HG02981 (cell line): Measurements from ENCODE around the gene DCP1A.
"Not testable (repeated sequence)": the region's sequence is repeated elsewhere in the genome, so short reads cannot be mapped to it uniquely, and the experiment has no call there.

Source experiments
- ATAC-seq: cut with Tn5 transposase; IDR thresholded peaks from one replicate; pipeline ENCODE4 v1.9.1; 2021; ENCODE audit warnings: mild to moderate bottlenecking, moderate library complexity; ENCODE audit not compliant: unreplicated experiment

Gene DCP1A

DNA sequence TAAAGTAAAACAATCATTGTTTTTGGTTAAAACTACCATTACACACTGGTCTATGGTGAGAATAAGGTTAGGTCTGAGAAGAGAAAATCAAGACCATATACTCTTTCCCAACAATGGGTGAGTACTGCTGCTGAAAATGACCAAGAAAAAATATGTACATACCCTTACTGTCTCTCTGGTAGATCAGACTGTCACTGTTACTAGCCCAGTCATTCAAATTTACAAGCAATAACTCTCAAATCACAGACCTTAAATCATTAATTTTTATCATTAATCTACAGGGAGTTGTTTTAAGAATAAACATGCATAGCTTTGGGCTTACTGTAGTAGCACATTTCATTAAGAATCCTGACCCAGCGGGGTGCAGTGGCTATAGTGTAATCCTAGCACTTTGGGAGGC is 17.4 kb downstream of the DCP1A start:
- no peak for ATAC-seq

DNA sequence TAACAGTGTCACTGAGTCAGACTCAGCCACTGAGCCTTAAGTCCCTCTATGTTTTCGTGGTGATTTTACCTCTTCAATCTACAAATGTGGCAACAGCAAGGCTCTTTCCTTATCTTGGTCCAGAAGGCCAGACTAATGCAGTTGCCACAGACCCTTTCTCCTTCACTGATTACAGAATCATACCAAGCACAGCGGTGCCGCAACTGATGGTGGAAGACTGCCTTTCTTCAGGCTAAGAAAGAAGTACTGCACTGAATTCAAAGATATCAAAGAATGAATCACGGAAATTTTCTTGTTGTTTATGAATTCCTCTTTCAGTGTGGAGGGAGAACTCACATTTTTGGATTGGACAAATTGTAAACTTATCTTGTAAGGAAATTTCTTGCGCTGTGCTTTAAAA is 18.6 kb downstream of the DCP1A start:
- no peak for ATAC-seq

DNA sequence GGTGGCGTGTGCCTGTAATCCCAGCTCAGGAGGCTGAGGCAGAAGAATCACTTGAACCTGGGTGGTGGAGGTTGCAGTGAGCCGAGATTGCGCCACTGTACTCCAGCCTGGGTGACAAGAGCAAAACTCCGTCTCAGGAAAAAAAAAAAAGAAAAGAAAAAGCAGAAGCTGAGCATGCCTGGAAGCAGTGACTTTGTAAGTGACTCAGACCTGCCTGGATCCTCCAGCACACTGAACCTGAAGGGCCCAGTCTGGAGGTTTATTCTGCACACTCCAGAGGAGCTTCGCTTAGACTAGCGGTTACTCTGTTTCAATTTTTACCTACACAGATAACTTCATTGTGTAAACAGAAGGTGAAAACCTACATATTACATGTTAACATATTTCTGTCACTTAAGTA is 19.4 kb downstream of the DCP1A start:
- not testable (repeated sequence) for ATAC-seq

DNA sequence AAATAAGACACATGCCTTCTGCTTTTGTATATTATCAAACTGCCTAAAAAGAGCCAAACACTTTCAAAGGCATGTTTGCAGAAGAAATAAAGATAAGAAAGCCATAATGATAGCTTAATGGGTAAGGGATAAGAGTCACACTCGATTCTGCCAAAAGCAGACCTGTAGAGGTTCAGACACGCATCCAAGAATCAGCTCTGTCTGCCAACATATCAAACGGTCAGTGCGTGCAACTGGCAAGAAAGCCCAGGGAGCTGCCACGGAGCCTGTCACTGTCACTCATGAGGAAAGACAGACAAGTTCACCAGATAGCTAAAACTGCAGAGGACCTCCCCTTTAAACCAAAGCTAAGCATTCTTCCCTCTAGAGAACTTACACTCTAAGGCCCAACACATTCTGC is 23.2 kb downstream of the DCP1A start:
- no peak for ATAC-seq

DNA sequence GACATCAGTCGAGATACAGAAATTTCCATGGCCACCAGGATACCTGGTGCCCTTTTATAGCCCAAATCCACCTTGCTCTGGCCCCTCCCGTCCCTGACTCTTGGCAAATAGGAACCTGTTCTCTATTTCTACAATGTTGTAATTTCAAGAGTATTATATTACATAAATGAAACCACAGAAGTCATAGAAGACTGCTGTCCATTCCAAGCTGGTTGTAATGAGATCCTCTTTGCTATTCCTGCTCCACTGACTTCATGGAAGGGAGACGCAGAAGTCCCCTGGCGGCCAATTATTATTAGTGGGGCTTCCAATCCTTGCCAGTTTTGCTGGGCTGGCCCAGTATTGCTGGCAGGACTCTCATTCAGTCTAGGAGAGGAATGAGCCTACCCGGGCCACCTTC is 26.6 kb downstream of the DCP1A start:
- ATAC-seq: no peak

DNA sequence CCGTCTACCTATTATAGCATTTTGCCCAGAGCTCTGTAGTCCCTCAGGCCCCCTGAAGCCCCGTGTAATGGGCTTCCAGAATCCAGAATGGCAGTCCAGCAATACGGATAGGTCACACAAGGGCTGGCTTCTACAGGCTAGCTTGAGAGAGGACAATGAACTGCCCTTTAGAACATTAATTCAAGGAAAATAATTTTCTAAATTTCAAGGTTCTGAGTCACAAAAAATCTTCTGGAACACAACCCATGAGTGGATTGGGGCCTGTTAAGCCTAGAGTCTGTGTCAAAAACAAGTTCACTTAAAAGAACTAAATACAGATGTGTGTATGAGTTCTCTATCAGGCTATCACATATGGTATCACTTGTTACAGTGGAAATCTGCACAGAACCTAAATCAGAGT is 28.8 kb downstream of the DCP1A start:
- no peak for ATAC-seq

DNA sequence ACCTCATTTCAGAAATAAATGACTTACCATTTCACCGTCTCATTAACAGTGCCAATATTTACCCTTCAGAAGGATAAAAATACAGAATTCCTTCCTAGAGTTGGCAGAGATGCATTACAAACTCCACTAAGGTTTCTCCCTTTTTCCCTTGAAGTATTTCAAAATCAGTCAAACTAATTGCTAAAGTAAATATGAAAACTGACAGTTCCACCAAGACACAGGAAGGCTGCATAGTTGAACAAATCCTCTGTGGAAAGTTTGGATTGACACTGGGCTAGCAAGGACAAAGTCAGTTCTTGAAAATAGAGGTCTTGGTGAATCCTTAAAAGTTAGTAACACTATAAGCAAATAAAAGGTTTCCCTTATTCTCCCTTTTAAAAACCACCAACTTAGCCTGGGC is 34.5 kb downstream of the DCP1A start:
- no peak for ATAC-seq

DNA sequence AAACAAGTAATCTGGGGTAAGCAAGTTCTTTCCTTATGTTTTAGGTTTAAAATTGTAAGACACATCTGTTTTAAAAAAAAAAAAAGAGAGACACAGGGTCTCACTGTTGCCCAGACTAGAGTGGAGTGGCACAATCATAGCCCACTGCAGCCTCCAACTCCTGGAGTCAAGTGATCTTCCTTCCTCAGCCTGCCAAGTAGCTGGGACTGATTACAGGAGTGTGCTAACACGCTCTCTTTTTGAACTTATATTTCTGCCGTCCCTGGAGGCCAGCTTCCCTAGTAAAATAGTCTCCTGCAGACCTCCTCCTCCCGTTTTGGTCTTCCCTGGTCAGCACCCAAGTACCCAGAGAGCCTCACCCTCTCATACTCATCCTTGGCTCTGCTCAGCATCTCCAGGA is 35.5 kb downstream of the DCP1A start:
- ATAC-seq: no peak

DNA sequence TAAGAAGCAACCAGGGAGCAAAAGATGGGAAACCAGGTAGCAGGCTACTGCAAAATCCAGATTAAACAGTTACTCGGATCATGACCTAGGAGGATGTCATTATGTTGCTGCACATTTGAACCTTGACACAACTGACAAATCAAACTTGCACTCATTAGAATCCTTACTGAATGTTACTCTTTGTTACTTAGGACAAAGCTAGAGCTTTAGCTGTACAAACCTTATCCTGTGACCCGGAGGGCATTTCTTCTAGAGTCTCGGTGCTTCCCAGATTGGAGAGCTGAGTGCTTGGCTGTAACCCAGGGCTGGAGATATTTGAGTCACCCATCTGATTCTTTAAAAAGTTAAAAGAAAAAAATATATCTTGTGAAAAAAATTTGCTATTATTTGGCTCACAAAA is 43.4 kb downstream of the DCP1A start:
- no peak for ATAC-seq

DNA sequence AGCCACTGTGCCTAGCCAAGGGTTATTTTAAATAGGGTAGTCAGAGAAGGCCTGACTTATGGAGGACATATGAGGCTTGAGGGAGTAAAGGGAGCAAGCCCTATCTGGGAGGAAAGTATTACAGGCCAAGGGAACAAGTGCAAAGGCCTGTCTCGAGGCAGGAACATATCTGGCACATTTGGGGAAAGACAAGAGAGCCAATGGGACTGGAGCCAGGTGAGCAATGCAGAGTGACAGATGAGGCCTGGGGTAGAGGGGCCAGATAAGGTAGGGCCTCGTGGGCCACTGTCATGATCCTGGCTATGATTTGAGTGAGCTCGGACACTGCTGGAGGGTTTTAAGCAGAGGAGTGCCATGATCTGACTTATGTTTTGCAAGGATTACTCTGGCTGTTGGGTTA is 43.8 kb downstream of the DCP1A start:
- no peak for ATAC-seq

DNA sequence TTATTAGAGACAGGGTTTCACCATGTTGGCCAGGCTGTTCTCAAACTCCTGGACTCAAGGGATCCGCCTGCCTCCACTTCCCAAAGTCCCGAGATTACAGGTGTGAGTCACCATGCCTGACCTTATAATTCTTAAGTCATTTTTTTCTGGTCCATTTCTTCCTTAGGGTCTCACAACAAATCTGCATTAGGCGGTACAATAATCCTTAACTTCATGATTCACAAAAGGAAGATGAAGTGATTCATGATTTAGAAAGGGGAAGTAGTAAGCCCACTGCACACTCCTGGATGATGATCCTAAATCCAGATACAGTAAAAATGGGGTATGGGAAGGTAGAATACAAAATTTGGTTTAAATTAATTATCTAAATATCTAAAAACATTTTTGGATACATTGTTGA is 46.5 kb downstream of the DCP1A start:
- ATAC-seq: no peak

DNA sequence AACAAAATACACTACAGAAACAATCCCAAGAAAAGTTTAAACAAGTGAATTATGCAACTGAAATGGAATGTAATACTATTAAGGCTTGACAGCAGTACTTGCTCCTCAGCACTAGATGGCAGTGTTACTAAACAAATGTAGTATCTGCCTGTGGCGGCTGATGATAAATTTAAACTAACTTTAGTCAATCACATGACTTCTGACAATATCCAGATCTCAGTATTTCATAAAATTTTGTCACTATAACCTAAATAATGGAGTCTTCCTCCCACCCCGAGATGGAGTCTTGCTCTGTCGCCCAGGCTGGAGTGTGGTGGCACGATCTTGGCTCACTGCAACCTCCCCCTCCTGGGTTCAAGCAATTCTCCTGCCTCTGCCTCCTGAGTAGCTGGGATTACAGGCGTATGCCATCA is 47.7 kb downstream of the DCP1A start:
- ATAC-seq: not testable (repeated sequence)

DNA sequence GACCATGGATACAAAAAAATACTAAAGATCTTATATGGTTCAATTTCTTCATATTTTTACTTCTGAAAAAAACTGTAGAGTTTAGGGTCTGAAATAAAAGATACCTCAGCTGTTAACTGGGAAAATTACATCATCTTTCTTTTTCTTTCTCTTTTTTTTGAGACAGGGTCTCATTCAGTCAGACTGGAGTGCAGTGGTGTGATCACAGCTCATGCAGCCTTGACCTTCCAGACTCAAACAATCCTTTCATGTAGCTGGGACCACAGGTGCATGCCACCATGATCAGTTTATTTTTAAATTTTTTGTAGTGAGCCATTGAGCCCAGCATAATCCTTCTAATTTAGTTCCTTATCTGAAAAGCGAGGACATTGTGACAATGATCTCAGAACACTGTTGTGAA is 51.9 kb downstream of the DCP1A start:
- no peak for ATAC-seq

DNA sequence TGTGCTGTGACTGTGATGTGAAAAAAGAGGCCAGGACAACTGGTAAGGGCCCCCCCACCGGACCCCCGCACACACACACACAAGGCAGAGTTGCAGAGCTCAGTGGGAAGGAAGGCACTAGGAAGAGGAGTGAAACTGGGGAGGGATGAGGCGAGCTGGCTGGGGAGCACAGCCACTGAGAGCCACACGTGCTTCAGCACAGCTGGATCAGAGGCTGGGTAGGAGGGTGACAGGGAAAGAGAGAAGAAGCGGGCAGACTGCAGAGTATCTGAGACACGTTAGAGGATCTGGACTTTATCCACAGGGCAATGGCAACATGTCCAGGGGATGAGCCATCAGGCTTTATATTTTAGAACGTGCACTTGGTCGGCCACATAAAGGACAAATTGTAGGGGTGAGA is 53.5 kb downstream of the DCP1A start:
- ATAC-seq: no peak

DNA sequence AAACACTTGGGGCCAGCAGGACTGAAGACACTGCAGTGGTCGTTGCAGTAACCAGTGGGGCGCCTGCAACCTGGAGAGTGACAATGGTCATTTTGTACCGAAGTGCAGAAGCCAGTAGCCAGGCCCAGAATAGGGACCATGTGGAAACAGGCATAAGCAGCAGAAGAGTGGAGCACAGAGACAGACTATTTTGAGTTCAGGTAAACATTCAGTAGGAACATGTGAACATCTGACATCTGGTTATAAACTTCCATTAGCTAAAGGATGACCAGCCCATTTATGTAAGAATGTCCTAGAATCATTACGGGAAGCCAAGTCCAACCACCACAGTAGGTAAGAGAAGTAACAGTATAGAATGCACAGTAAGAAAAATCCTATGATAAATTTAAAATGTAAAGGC is 59.1 kb downstream of the DCP1A start:
- ATAC-seq: no peak

DNA sequence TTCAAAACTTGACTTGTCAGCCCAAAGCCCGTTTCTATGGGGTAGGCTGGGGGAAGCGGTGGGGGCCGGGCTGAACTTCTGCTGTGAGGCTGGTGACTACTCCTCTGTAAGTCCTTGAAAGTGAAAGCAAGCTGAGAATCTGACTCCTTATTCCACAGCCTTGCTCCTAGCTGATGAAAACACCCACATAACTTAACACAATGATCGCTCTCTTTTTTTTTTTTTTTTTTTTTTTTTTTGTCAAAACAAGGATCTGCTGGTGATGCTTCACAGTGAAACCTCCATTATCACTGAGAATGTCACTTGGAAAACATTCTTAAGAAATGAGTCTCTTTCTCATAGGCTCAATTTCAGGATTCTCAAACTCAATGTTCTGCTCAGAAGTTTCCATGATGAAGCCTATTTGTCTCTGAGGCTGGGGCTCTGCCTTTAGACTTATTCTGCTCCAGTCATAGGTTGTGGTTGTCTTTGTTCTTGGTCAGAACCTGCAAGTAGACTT is 60.2 kb downstream of the DCP1A start:
- ATAC-seq: no peak

DNA sequence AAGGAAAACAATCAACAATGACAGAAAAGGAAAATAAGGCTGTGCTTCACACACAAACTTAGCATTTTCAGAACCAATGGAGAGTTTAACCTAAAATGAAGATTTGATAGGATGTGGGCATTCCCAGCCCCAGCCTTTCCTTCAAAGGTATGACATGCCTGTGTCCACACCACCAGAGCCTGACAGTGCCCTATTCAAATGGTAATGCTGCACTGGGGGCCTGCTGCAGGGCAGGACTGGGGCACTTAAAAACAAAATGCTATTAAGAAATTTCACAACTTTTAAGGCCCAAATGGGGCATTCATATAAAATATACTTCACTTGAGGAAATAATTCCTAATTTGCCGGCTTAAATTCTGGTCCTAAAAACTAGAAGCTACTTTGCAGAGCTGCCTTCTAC is 60.6 kb downstream of the DCP1A start:
- ATAC-seq: no peak

DNA sequence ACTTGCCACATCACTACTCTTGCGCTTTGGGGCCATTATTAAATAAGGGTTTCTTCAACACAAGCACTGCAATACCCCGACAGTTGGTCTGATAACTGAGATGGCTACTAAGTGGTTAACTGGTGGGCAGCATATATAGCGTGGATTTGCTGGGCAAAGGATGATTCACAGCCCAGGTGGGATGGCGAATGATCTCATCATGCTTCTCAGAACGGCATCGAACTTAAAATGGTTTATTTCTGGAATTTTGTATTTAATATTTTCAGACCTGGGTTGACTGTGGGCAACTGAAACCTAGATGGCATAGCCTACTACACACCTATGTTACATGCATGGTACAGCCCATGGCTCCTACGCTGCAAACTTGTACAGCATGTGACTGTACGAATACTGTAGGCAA is 64.8 kb downstream of the DCP1A start:
- no peak for ATAC-seq

DNA sequence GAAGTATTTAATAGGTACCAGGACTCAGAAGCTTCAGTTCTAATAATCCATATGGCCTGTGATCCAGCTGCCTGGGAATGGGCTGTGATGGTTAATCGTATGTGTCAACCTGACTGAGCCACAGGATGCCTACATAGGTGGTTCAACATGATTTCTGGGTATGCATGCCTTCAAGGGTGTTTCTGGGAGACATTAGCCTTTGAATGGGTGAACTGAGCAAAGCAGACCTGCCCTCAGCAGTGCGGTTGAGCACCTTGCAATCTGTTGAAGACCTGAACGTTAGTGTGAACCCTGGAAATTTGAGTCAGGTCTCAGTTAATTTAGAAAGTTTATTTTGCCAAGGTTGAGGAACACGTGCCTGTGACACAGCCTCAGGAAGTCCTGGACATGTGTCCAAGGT is 68.7 kb downstream of the DCP1A start:
- ATAC-seq: no peak

DNA sequence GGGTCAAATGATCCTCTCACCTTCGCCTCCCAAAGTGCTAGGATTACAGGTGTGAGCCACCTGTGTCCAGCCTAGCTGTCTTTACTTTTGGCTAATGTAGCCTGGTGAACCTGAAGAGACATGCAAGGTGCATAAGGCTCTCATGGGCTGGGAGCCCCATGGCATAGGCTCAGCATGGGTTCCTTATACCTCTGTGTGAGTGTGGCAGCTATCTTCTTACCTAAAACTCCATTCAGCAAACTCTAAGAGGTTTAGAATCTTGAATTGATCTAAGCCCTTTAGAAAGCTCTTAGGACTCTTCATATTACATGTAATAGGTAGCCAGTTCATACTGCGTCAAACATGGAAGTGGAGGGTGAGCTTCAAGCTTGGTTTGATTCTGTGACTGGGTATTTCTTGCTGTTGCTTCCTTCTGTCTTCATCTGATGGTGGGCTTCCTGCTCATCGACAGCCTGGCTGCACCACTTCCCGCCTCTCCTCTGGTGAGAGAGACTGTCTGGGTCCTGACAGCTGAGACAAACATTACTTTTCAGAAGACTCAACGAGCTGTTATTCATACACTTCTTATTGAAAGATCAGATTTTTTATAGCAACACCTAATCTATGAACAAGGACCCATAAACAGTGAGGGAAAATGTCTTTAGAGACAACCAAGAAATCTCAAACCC is 72.3 kb downstream of the DCP1A start:
- no peak for ATAC-seq

DNA sequence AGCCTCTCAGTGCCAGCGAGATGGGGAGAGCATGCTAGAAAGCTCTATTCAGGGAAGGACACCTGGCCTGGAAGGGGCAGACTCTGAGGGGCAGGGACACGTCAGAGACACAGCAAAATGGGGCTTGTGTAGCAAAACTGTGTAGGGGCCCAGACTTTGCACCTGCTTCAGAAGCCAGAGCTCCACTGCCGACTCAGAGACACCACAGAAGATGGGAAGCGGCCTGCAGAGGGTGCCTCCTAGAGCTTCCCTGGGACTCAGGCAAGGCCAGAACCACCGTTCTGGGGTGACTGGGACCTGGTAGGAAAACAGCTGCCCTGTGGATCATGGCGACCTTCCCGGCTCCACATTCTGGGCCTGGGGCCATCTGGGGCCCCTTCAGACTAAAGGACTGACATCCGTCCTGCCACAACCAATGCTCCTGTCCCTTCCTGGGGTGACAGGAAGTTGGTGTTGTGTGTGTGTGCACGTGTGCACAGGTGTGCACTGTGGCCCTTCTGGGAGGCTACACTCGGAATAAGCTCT is 74.1 kb downstream of the DCP1A start:
- ATAC-seq: no peak

DNA sequence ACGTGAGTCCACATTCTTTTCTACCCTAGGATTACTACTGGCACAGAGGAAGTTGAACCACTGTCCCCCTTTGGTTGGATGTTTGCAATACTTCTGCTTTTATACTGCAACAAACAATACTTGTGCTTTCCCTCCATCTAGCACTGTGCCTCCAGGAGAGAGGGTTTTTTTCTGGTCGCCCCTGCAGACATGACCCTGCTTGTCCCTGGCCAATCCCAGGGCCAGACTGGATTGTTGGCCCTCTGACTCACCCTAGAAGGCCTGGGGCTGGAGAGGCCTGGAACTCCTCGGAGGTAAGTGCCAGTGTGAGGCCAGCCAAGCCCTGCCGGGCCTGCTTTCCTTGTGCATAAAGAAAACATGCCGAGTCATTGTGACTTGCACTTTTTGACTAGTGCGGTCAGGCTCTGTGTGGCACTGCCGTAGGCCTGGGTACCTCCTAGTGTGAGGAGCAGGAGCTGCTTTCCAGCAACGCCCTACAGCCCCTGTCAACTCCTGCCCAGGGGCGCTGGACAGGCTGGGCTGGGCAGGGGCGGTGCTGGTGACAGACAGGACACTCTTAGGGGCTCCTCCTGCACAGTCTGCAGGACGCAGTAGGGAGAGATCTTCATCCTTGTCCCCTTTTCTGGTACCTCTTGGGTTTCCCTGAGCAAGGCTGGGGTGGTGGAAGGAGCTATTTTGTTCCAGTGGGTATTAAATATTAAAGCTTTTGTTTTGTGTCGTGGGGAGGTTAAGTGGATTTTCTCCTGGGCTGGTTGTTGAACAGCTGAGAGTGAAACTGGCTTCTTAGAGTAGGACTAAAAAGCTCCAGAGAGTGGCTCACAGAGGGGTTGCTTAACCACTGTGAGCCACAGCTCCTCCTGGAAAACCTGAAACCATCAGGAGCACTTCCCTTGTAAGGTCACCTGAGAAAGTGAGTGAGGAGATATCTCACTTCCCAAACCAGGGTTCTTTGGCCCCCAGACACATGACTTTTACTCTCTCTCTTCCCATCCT is 77.2 kb downstream of the DCP1A start:
- ATAC-seq: peak; percentile 73
